Trophoblast cell (in vitro differentiated cells and primary cell): ENCODE results near the gene OPN4.
A peak's percentile ranks its signal among the peaks of the same experiment; 100 is the strongest.

Source experiments
- DNase-seq, 2 donors: peaks; one replicate each; pipeline ENCODE4 v3.0.0-alpha.2; 2016
- H2AFZ ChIP-seq: 2 replicates; pipeline ENCODE4 v1.6.1; 2013; ENCODE audit warnings: low read length, moderate library complexity, mild to moderate bottlenecking; ENCODE audit not compliant: insufficient read depth, poor library complexity
- H2AK5ac ChIP-seq: 2 replicates; pipeline ENCODE4 v1.6.1; 2013; ENCODE audit warnings: mild to moderate bottlenecking, low read length
- H2BK120ac ChIP-seq: 2 replicates; pipeline ENCODE4 v1.6.1; 2013; ENCODE audit warnings: low read length, mild to moderate bottlenecking, moderate library complexity; ENCODE audit not compliant: insufficient read depth, poor library complexity
- H2BK12ac ChIP-seq: 2 replicates; pipeline ENCODE4 v1.6.1; 2013; ENCODE audit warnings: mild to moderate bottlenecking, low read length, moderate library complexity
- H2BK5ac ChIP-seq: 2 replicates; pipeline ENCODE4 v1.6.1; 2013; ENCODE audit warnings: low read length, low read depth, moderate library complexity, mild to moderate bottlenecking; ENCODE audit not compliant: poor library complexity
- H3K14ac ChIP-seq: 2 replicates; pipeline ENCODE4 v1.6.1; 2013; ENCODE audit warnings: mild to moderate bottlenecking, low read length
- H3K18ac ChIP-seq: 2 replicates; pipeline ENCODE4 v1.6.1; 2013; ENCODE audit warnings: mild to moderate bottlenecking, low read length
- H3K23ac ChIP-seq: 2 replicates; pipeline ENCODE4 v1.6.1; 2013; ENCODE audit warnings: low read length
- H3K27ac ChIP-seq: 2 replicates; pipeline ENCODE4 v1.5.1; 2013; ENCODE audit warnings: low read depth, mild to moderate bottlenecking, inconsistent platforms, low read length, moderate library complexity
- H3K27me3 ChIP-seq: 2 replicates; pipeline ENCODE4 v1.6.1; 2013; ENCODE audit warnings: inconsistent platforms, mild to moderate bottlenecking, low read length, moderate library complexity; ENCODE audit not compliant: insufficient read depth
- H3K36me3 ChIP-seq, 2 experiments: 1 replicate in 1 of 2; 2 replicates in 1 of 2; pipeline ENCODE4 v1.6.1; 2013; ENCODE audit warnings: low read length in 2 of 2, mild to moderate bottlenecking in 2 of 2, moderate library complexity in 1 of 2; ENCODE audit not compliant: insufficient read depth in 2 of 2, control insufficient read depth in 1 of 2
- H3K4ac ChIP-seq: 2 replicates; pipeline ENCODE4 v1.6.1; 2013; ENCODE audit warnings: low read depth, mild to moderate bottlenecking, low read length, moderate library complexity
- H3K4me1 ChIP-seq, 2 experiments: 1 replicate in 1 of 2; 2 replicates in 1 of 2; pipeline ENCODE4 v1.6.1; 2013; ENCODE audit warnings: low read length in 2 of 2, mild to moderate bottlenecking in 2 of 2, moderate library complexity in 1 of 2; ENCODE audit not compliant: insufficient read depth in 2 of 2, control insufficient read depth in 1 of 2
- H3K4me2 ChIP-seq: 2 replicates; pipeline ENCODE4 v1.6.1; 2013; ENCODE audit warnings: inconsistent platforms, mild to moderate bottlenecking, low read length, moderate library complexity
- H3K4me3 ChIP-seq: 2 replicates; pipeline ENCODE4 v1.5.1; 2013; ENCODE audit warnings: mild to moderate bottlenecking, low read depth, low read length, inconsistent platforms
- H3K79me1 ChIP-seq: one replicate; pipeline ENCODE4 v1.6.1; 2013; ENCODE audit warnings: low read length
- H3K79me2 ChIP-seq: 2 replicates; pipeline ENCODE4 v1.6.1; 2013; ENCODE audit warnings: low read length, mild to moderate bottlenecking; ENCODE audit not compliant: control insufficient read depth, insufficient read depth, poor library complexity
- H3K9ac ChIP-seq: 2 replicates; pipeline ENCODE4 v1.6.1; 2013; ENCODE audit warnings: mild to moderate bottlenecking, low read length
- H3K9me3 ChIP-seq: 2 replicates; pipeline ENCODE4 v1.6.1; 2013; ENCODE audit warnings: low read depth, mild to moderate bottlenecking, control low read depth, inconsistent platforms, low read length; ENCODE audit not compliant: insufficient read depth
- H4K12ac ChIP-seq: 2 replicates; pipeline ENCODE4 v1.6.1; 2013; ENCODE audit warnings: low read depth, mild to moderate bottlenecking, low read length, moderate library complexity
- H4K8ac ChIP-seq: 2 replicates; pipeline ENCODE4 v1.6.1; 2013; ENCODE audit warnings: low read depth, mild to moderate bottlenecking, low read length, moderate library complexity
- H4K91ac ChIP-seq: one replicate; pipeline ENCODE4 v1.6.1; 2013; ENCODE audit warnings: low read depth, mild to moderate bottlenecking, low read length, moderate library complexity
- WGBS: extraction: QIAGEN DNeasy Blood & Tissue Kit; methylation state at CpG from one replicate; pipeline ENCODE4 v1.1.7; 2013; ENCODE audit warnings: missing lambda C conversion rate; ENCODE audit not compliant: insufficient read length, insufficient coverage; ENCODE audit errors: extremely low coverage; 5-methylcytosine and 5-hydroxymethylcytosine counted together

OPN4 gene

DNA sequence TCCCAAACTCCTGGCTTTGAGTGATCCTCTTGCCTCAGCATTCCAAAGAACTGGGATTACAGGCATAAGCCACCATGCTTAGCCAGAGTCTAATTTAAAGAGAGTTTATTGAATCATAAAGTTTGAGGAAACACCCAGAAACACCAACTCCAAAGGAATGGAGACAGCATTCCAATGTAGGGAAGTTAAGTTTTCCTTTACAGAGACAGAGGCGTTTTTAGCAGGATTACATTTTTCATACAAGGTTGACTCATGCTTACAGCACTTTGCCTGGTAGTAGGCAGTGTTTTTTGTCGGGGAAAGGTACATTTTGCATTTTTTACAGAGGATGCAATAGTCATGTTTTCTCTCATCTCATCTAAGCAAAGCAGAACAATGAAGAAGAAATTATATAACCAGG is 18.9 kb upstream of the OPN4 start:
- no CpG with 5 or more reads among the region's 2 CpGs for WGBS
- Histone ChIP-seq H3K4me3 (no peak overlapping the region), H2BK5ac (no peak overlapping the region)

DNA sequence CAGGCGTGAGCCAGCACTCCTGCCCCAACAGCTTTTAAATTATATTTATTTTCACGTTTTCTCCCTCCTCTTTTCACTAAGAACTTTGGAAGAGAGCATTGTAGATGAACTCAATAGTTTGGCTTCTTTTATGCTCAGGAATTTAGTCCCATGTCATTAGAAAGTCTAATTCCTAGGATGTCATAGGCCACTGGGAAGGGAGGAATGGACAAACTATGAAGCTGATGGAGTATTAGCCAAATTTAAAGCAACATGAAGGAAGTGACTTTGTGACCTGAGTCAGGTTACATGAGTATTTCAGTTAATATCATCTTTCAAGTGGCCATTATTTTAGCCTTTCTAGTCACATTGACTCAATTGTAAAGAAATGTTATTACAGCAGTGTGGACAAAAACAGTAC is 18.0 kb upstream of the OPN4 start:
- Histone ChIP-seq H3K4me1 (peaks cover 2 to 3% of the 10 kb centered on the region in 2 experiments), H3K18ac (no peak overlapping the region), H3K14ac (no peak overlapping the region), H3K27ac (no peak overlapping the region), H4K12ac (no peak overlapping the region), H2AK5ac (no peak overlapping the region), H4K8ac (no peak overlapping the region), H2BK120ac (no peak overlapping the region), H3K79me2 (no peaks in the 10 kb centered on the region), H3K36me3 (no peaks in the 10 kb centered on the region), H2BK5ac (no peak overlapping the region), H3K4me2 (no peak overlapping the region), H3K9ac (no peak overlapping the region), H4K91ac (no peak overlapping the region), H2BK12ac (no peak overlapping the region), H2AFZ (no peak overlapping the region), H3K4me3 (no peak overlapping the region), H3K9me3 (no peaks in the 10 kb centered on the region), H3K27me3 (no peaks in the 10 kb centered on the region), H3K23ac (no peak overlapping the region), H3K4ac (no peak overlapping the region), H3K79me1 (no peaks in the 10 kb centered on the region)
- DNase-seq = peak in 1 of 2 donors; percentile 33
- WGBS = no CpG with 5 or more reads among the region's 2 CpGs

More for the DNA sequence above, 18.9 kb upstream of the OPN4 start:
- Histone ChIP-seq H3K4ac (no peak overlapping the region), H2AFZ (no peak overlapping the region), H4K12ac (no peak overlapping the region), H3K27ac (no peak overlapping the region), H4K8ac (no peak overlapping the region), H3K9me3 (peaks cover 3% of the 10 kb centered on the region), H3K18ac (no peak overlapping the region), H2AK5ac (no peak overlapping the region), H3K27me3 (no peaks in the 10 kb centered on the region), H3K79me2 (no peaks in the 10 kb centered on the region), H4K91ac (no peak overlapping the region), H3K79me1 (no peaks in the 10 kb centered on the region), H3K4me2 (no peak overlapping the region), H3K23ac (no peak overlapping the region), H3K14ac (no peak overlapping the region), H2BK12ac (no peak overlapping the region), H3K36me3 (no peaks in the 10 kb centered on the region), H3K4me1 (peaks cover 2 to 3% of the 10 kb centered on the region in 2 experiments), H2BK120ac (no peak overlapping the region), H3K9ac (no peak overlapping the region)
- peak; percentile 45 to 89 for DNase-seq

DNA sequence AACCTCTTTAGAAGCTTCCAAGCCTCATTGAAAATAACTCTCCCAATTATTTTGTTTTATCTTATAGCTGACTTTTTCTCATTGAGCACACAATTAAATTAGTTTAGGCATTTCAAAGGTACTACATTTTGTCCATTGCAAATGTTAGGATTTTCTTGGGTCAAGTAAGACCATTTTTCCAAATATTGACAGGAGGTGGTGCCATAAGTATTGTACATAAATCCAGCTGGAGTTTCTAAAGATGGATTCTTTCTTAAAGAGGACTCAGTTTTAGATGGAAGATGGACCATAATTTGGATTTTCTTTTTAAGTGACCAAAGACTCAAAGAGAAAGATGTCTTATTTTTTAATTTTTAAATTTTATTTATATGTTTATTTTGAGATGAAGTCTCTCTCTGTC is 12.3 kb upstream of the OPN4 start:
- no peak overlapping the region for H2BK5ac ChIP-seq
- no peak overlapping the region for H3K23ac ChIP-seq
- no peak overlapping the region for H4K12ac ChIP-seq
- H2BK120ac ChIP-seq = no peak overlapping the region
- no peak overlapping the region for H4K91ac ChIP-seq
- H3K79me1 ChIP-seq = no peaks in the 10 kb centered on the region
- H3K27ac ChIP-seq = no peak overlapping the region
- no peak overlapping the region for H3K14ac ChIP-seq
- no peaks in the 10 kb centered on the region for H3K79me2 ChIP-seq
- no peak overlapping the region for H2BK12ac ChIP-seq
- H3K4me3 ChIP-seq = no peak overlapping the region
- no peaks in the 10 kb centered on the region for H3K9me3 ChIP-seq
- H4K8ac ChIP-seq = no peak overlapping the region
- no peak overlapping the region for H3K9ac ChIP-seq
- no peaks in the 10 kb centered on the region for H3K4me1 ChIP-seq
- no peak overlapping the region for H3K4ac ChIP-seq
- H3K4me2 ChIP-seq = no peak overlapping the region
- no peak overlapping the region for H2AK5ac ChIP-seq
- no peaks in the 10 kb centered on the region for H3K27me3 ChIP-seq
- no peak for DNase-seq
- H3K18ac ChIP-seq = no peak overlapping the region
- H3K36me3 ChIP-seq = no peaks in the 10 kb centered on the region
- H2AFZ ChIP-seq = no peak overlapping the region

DNA sequence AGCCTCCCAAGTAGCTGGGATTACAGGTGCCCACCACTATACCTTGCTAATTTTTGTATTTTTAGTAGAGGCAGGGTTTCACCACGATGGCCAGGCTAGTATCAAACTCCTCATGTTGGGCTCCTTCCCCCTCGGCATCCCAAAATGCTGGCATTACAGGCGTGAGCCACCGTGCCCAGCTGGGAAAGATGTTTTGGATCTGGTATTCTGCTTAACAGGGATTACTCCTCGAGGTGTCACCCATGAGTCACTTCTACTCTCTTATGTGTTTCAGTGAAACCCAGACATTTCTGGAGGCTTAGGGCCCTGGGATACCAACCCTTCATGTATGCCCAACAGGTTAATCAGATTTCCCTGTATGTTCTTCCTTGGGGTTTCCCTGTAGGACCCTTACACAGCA is 11.8 kb upstream of the OPN4 start:
- no peak overlapping the region for H2BK120ac ChIP-seq
- no peak overlapping the region for H3K9ac ChIP-seq
- WGBS = no CpG with 5 or more reads among the region's 5 CpGs
- H2BK12ac ChIP-seq = no peak overlapping the region
- DNase-seq = no peak
- H3K4me3 ChIP-seq = no peak overlapping the region
- no peak overlapping the region for H3K23ac ChIP-seq
- no peaks in the 10 kb centered on the region for H3K79me1 ChIP-seq
- H3K14ac ChIP-seq = no peak overlapping the region
- H2BK5ac ChIP-seq = no peak overlapping the region
- H4K91ac ChIP-seq = no peak overlapping the region
- no peaks in the 10 kb centered on the region for H3K36me3 ChIP-seq
- H3K27me3 ChIP-seq = no peaks in the 10 kb centered on the region
- H3K9me3 ChIP-seq = no peaks in the 10 kb centered on the region
- H2AFZ ChIP-seq = no peak overlapping the region
- H3K4me2 ChIP-seq = no peak overlapping the region
- H3K79me2 ChIP-seq = no peaks in the 10 kb centered on the region
- H3K18ac ChIP-seq = no peak overlapping the region
- H3K4me1 ChIP-seq = no peaks in the 10 kb centered on the region
- H4K12ac ChIP-seq = no peak overlapping the region
- no peak overlapping the region for H3K27ac ChIP-seq
- H3K4ac ChIP-seq = no peak overlapping the region
- H4K8ac ChIP-seq = no peak overlapping the region
- no peak overlapping the region for H2AK5ac ChIP-seq
